Activated naive CD8-positive, alpha-beta T cell treated with anti-CD3 and anti-CD28 coated beads, Interleukin-2, amount 10 ng/mL, durations not matched to agents 7 days and 5 days (primary cell): Measurements from ENCODE around the gene S1PR2. TPM values are rescaled to one million over a fixed set of nuclear protein-coding genes. Genes with fewer than 3 reads are reported as not detected.

Experiments
- ATAC-seq: fragments of 150-1000 bp; cut with Tn5 transposase; one replicate; pipeline ENCODE4 v1.10.0; 2021; ENCODE audit warnings: low read depth, moderate library complexity
- POLR2A ChIA-PET: fragments of 350-600 bp; sonication (Branson Sonifier 250); formaldehyde crosslinking; loops from one replicate; lab custom pipeline; 2021; ENCODE audit warnings: antibody characterized with exemption; lab: Charles Lee
- DNase-seq: peaks from one replicate; pipeline ENCODE4 v3.0.0; 2021
- H3K27ac Mint-ChIP-seq: one replicate; pipeline ENCODE4 v1.8.0; 2022; ENCODE audit warnings: mild to moderate bottlenecking, mixed read lengths
- H3K27me3 Mint-ChIP-seq: one replicate; pipeline ENCODE4 v1.8.0; 2022; ENCODE audit warnings: mild to moderate bottlenecking, moderate library complexity, mixed read lengths
- H3K36me3 Mint-ChIP-seq: one replicate; pipeline ENCODE4 v1.8.0; 2021; ENCODE audit warnings: mild to moderate bottlenecking, mixed read lengths
- H3K4me1 Mint-ChIP-seq: one replicate; pipeline ENCODE4 v1.8.0; 2021; ENCODE audit warnings: mixed read lengths
- H3K4me3 Mint-ChIP-seq: one replicate; pipeline ENCODE4 v1.8.0; 2022; ENCODE audit warnings: mild to moderate bottlenecking, moderate library complexity, mixed read lengths
- H3K9me3 Mint-ChIP-seq: one replicate; pipeline ENCODE4 v1.8.0; 2021; ENCODE audit warnings: mixed read lengths
- total RNA-seq, 2 experiments: library from RNA; stranded (reverse); gene quantifications; one replicate each; pipeline ENCODE4 v1.2.3, GENCODE V29; 2021

The S1PR2 gene
- total RNA-seq, 2 experiments from 2014 or later: 6.4 to 7.1 TPM

GRCh38 chr19:10227026-10227971 is 3.8 kb downstream of the S1PR2 start:
- no peak for ATAC-seq
- POLR2A ChIA-PET: interaction anchor here (0.8 to 1.5 kb wide), 2 partner anchors 23 to 108 kb away, joined by 5 to 7 read pairs; partner anchors contain the start of gene EIF3G
- DNase-seq: no peak
- Mint-ChIP-seq H3K36me3 (peaks cover 3% of the 10 kb centered on the region), H3K27me3 (no peaks in the 10 kb centered on the region), H3K9me3 (no peaks in the 10 kb centered on the region), H3K4me1 (peaks cover 10% of the 10 kb centered on the region), H3K4me3 (no peak overlapping the region), H3K27ac (no peak overlapping the region)

GRCh38 chr19:10226376-10227025 is 4.6 kb downstream of the S1PR2 start:
- Mint-ChIP-seq H3K36me3 (peaks cover 3% of the 10 kb centered on the region), H3K27me3 (no peaks in the 10 kb centered on the region), H3K9me3 (no peaks in the 10 kb centered on the region), H3K4me1 (peaks cover 6% of the 10 kb centered on the region), H3K4me3 (no peak overlapping the region), H3K27ac (no peak overlapping the region)
- DNase-seq: no peak
- ATAC-seq: no peak
- POLR2A ChIA-PET: interaction anchor here (0.6 kb wide), 1 partner anchor 155 kb away, joined by 4 read pairs; no protein-coding TSS in a partner anchor

GRCh38 chr19:10226021-10226375 is 5.1 kb downstream of the S1PR2 start:
- POLR2A ChIA-PET: interaction anchor here (0.6 kb wide), 1 partner anchor 156 kb away, joined by 4 read pairs; no protein-coding TSS in a partner anchor
- no peaks in the 10 kb centered on the region for H3K9me3 Mint-ChIP-seq
- H3K27me3 Mint-ChIP-seq: peaks cover under 1% of the 10 kb centered on the region
- H3K27ac Mint-ChIP-seq: no peak overlapping the region
- H3K4me3 Mint-ChIP-seq: no peak overlapping the region
- DNase-seq (no peak), ATAC-seq (no peak)
- H3K36me3 Mint-ChIP-seq: peaks cover 3% of the 10 kb centered on the region
- H3K4me1 Mint-ChIP-seq: peaks cover 5% of the 10 kb centered on the region

- no peak overlapping the region for H3K4me3 Mint-ChIP-seq
- POLR2A ChIA-PET: no interaction called here
- H3K9me3 Mint-ChIP-seq: no peaks in the 10 kb centered on the region
- H3K4me1 Mint-ChIP-seq: peaks cover 2% of the 10 kb centered on the region
- H3K27ac Mint-ChIP-seq: no peak overlapping the region
- peaks cover 2% of the 10 kb centered on the region for H3K27me3 Mint-ChIP-seq
- ATAC-seq: no peak
- no peak for DNase-seq
- peaks cover 3% of the 10 kb centered on the region for H3K36me3 Mint-ChIP-seq
Measured at GRCh38 chr19:10224337-10224736, 6.8 kb downstream of the S1PR2 start.

- DNase-seq (no peak), ATAC-seq (no peak)
- no peaks in the 10 kb centered on the region for H3K9me3 Mint-ChIP-seq
- peaks cover 3% of the 10 kb centered on the region for H3K36me3 Mint-ChIP-seq
- peaks cover 2% of the 10 kb centered on the region for H3K27me3 Mint-ChIP-seq
- no peaks in the 10 kb centered on the region for H3K4me1 Mint-ChIP-seq
- H3K27ac Mint-ChIP-seq: no peak overlapping the region
- POLR2A ChIA-PET: no interaction called here
- H3K4me3 Mint-ChIP-seq: no peak overlapping the region
Measured at GRCh38 chr19:10223488-10224213, 7.5 kb downstream of the S1PR2 start.

- Mint-ChIP-seq H3K36me3 (peaks cover 3% of the 10 kb centered on the region), H3K9me3 (no peaks in the 10 kb centered on the region), H3K4me3 (no peak overlapping the region), H3K27me3 (peaks cover 2% of the 10 kb centered on the region), H3K27ac (no peak overlapping the region), H3K4me1 (no peaks in the 10 kb centered on the region)
- DNase-seq (no peak), ATAC-seq (no peak)
- POLR2A ChIA-PET: interaction anchor here (0.6 kb wide), 1 partner anchor 123 kb away, joined by 5 read pairs; no protein-coding TSS in a partner anchor
Measured at GRCh38 chr19:10222201-10222890, 8.8 kb downstream of the S1PR2 start.

- H3K27me3 Mint-ChIP-seq: peaks cover 2% of the 10 kb centered on the region
- H3K4me1 Mint-ChIP-seq: no peaks in the 10 kb centered on the region
- peaks cover 3% of the 10 kb centered on the region for H3K36me3 Mint-ChIP-seq
- H3K9me3 Mint-ChIP-seq: no peaks in the 10 kb centered on the region
- POLR2A ChIA-PET: no interaction called here
- ATAC-seq: no peak
- H3K27ac Mint-ChIP-seq: no peak overlapping the region
- DNase-seq: no peak
- no peak overlapping the region for H3K4me3 Mint-ChIP-seq
Measured at GRCh38 chr19:10220695-10221094, 10.4 kb downstream of the S1PR2 start.

GRCh38 chr19:10219678-10220077 is 11.5 kb downstream of the S1PR2 start:
- Mint-ChIP-seq H3K27me3 (peaks cover 2% of the 10 kb centered on the region), H3K36me3 (peaks cover 3% of the 10 kb centered on the region), H3K9me3 (no peaks in the 10 kb centered on the region), H3K4me3 (no peak overlapping the region), H3K27ac (no peak overlapping the region), H3K4me1 (no peaks in the 10 kb centered on the region)
- POLR2A ChIA-PET: interaction anchor here (0.7 kb wide), 1 partner anchor 160 kb away, joined by 5 read pairs; no protein-coding TSS in a partner anchor
- ATAC-seq (peak; percentile 47), DNase-seq (no peak)

- Mint-ChIP-seq H3K4me1 (no peaks in the 10 kb centered on the region), H3K36me3 (no peaks in the 10 kb centered on the region), H3K9me3 (no peaks in the 10 kb centered on the region), H3K27ac (no peak overlapping the region), H3K4me3 (no peak overlapping the region), H3K27me3 (peaks cover 2% of the 10 kb centered on the region)
- DNase-seq (no peak), ATAC-seq (no peak)
- POLR2A ChIA-PET: interaction anchor here (0.7 kb wide), 1 partner anchor 185 kb away, joined by 3 read pairs; no protein-coding TSS in a partner anchor
Measured at GRCh38 chr19:10217085-10217484, 14.0 kb downstream of the S1PR2 start.

- Mint-ChIP-seq H3K9me3 (no peaks in the 10 kb centered on the region), H3K36me3 (no peaks in the 10 kb centered on the region), H3K27ac (no peak overlapping the region), H3K27me3 (no peaks in the 10 kb centered on the region), H3K4me1 (no peaks in the 10 kb centered on the region), H3K4me3 (no peak overlapping the region)
- POLR2A ChIA-PET: interaction anchor here (0.7 to 1.2 kb wide), 2 partner anchors 102 to 201 kb away, joined by 3 read pairs; no protein-coding TSS in a partner anchor
- DNase-seq: no peak
- ATAC-seq: no peak
Measured at GRCh38 chr19:10214784-10215183, 16.3 kb downstream of the S1PR2 start.

GRCh38 chr19:10211691-10212090 is 19.4 kb downstream of the S1PR2 start:
- DNase-seq (no peak), ATAC-seq (no peak)
- POLR2A ChIA-PET: interaction anchor here (0.6 kb wide), 1 partner anchor 120 kb away, joined by 3 read pairs; no protein-coding TSS in a partner anchor
- Mint-ChIP-seq H3K4me3 (no peak overlapping the region), H3K27ac (no peak overlapping the region), H3K4me1 (peaks cover 5% of the 10 kb centered on the region), H3K9me3 (peaks cover 5% of the 10 kb centered on the region), H3K27me3 (no peaks in the 10 kb centered on the region), H3K36me3 (peaks cover 2% of the 10 kb centered on the region)

GRCh38 chr19:10211061-10211460 is 20.1 kb downstream of the S1PR2 start:
- DNase-seq: no peak
- H3K4me1 Mint-ChIP-seq: peaks cover 5% of the 10 kb centered on the region
- POLR2A ChIA-PET: interaction anchor here (0.6 kb wide), 1 partner anchor 628 kb away, joined by 4 read pairs; no protein-coding TSS in a partner anchor

More at GRCh38 chr19:10211061-10211460, 20.1 kb downstream of the S1PR2 start:
- Mint-ChIP-seq H3K9me3 (peaks cover 5% of the 10 kb centered on the region), H3K27me3 (no peaks in the 10 kb centered on the region), H3K27ac (no peak overlapping the region), H3K4me3 (no peak overlapping the region), H3K36me3 (peaks cover 2% of the 10 kb centered on the region)
- ATAC-seq: no peak
